ENCODE results near the gene LRRFIP2. TPM values are rescaled to one million over a fixed set of nuclear protein-coding genes. Genes with fewer than 3 reads are reported as not detected.
"Not testable (repeated sequence)": the region's sequence is repeated elsewhere in the genome, so short reads cannot be mapped to it uniquely, and the experiment has no call there.

LRRFIP2 gene
- polyA plus RNA-seq, 3 donors, result 39.6 to 42.9 (median 40.5) TPM

- DNase-seq (ENCODE audit: low read depth in 3 of 3, low spot score in 2 of 3), result no peak
Observed at GRCh38 chr3:37145611-37146010, 28.8 kb downstream of the LRRFIP2 start.

DNA sequence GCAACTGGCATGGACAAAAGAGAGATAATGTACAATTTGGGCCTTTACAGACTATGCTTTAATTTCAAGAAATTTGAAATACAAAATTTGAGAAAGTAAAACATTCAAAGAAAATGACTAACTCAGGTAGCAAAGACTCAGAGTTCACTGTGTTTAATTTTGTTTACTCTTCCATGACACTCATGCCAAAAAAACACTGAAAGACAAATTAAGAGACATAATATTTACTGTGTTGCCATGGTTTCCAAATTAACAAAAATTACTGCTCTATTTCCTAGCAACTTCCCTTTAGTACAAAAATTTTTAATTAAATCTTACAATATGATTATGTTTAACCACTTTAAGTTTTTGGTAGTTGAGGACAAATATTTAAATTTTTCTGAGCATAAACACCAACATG lies 29.6 kb downstream of the LRRFIP2 start:
- no peak for DNase-seq (ENCODE audit: low read depth in 3 of 3, low spot score in 2 of 3)

DNA sequence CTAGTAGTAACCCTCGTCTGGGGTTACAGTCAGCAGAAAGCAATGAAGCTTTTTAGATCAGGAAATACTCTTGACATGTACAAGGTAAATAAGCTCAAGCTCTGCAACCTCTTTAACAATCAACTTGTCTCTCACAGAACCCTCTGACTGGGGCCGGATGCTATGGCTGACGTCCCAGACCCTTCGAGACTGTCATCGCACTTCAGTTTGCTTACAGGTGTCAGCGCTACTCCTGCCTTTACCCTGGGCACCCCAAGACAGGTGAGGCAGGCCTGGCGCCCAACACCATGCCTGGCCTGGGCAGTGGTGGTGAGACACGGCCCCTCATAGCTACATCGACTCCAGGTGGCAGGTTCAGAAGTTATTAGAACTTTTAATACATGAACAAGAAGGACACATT lies 30.6 kb downstream of the LRRFIP2 start:
- DNase-seq (ENCODE audit: low read depth in 3 of 3, low spot score in 2 of 3), result no peak

DNA sequence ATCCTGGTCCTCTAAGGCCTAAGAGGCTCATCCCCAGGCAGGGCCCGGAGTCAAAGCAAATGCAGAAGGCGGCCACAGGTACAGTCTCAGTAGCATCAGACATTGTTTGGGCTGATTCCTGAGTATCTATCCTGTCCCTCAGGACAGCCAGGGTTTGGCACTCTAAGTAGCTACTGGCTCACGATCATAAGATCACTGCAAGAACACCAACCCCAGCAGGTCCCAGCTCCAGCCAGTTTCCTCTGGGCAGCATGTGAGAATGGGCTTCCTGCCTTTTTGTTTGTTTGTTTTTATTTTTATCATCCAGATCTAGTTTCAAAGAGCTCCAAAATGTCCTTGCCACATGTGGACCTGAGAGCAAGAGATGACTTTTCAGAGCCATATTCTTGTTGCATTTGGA lies 32.7 kb downstream of the LRRFIP2 start:
- DNase-seq (ENCODE audit: low read depth in 3 of 3, low spot score in 2 of 3), result no peak

DNA sequence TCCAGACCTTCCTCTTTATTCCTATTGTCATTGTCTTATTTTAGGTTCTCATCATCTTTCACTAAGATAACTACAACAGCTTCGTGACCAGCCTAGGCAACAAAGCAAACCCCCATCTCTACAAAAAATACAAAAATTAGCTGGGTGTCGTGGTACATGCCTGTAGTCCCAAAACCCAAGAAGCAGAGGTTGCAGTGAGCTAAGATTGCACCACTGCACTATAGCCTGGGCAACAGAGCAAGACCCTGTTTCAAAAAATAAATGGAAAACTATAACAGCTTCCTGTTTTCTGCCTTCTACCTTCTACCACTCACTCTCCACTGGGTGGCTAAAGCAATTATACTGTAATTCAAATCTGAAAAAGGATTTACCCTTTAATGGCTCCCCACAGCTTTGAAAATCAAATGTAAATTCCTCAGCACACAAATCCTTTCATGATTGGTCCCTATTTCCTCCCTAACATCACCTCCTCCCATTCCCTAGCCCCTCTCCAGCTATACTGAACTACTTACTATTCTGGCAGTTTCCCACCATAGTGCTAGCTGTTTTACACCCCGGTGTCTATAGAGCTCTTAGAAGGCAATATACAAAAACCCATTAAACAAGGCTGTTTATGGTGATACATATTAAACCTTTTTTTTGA lies 33.4 kb downstream of the LRRFIP2 start:
- no peak for DNase-seq (ENCODE audit: low read depth in 3 of 3, low spot score in 2 of 3)

DNA sequence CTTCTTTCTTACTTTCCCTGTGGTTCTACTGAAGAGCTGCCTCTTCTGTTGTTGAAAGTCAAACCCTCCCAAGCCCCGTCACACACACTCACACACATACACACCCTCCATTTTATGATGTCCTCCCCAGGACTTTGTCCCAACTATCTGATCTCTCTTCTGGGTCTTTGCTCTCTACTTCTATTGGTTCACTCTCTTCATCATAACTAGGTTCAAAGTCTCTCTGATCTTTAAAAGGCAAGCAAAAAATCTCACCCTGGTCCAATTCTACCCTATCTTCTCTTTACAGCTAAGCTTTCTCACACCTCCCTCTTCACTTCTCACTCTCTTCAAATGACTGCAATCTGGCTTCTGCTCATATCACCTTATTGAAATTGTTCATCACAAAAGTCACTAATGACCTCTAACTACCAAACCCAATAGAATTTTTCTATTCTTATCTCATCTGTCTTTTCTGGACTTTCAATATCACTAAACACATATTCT lies 34.8 kb downstream of the LRRFIP2 start:
- no peak for DNase-seq (ENCODE audit: low read depth in 3 of 3, low spot score in 2 of 3)

DNA sequence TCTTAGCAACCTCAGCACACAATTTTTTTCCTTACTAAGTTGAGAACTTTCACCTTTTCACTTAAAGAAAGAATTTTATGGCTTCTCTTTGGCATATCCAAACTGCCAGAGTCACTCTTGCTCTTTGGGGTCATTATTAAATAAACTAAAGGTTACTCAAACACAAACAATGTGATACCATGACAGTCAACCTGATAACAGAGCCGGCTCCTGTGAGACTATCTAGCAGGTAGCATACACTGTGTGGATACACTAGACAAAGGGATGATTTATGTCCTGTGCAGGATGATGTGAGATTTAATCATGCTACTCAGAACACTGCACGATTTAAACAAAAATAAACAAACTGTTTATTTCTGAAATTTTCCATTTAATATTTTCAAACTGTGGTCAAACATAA lies 35.6 kb downstream of the LRRFIP2 start:
- no peak for DNase-seq (ENCODE audit: low read depth in 3 of 3, low spot score in 2 of 3)

DNA sequence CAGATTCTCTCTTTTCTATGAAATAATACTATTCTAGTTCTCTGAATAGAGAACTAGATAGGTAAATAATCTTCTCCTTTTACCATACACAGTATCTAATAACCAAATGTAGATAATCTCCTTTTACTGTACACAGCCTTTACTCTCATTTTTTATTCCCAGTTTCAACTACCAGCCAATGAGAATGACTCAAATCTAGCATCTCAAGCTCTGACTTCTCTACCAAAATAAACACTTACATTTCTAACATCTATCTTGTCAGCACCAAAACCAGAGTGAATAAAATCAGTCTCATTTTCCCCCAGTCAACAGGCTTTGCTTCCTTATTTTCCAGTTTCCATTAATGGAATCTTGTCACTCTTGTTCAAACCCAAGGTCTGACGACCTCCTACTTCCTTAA lies 36.9 kb downstream of the LRRFIP2 start:
- DNase-seq (ENCODE audit: low read depth in 3 of 3, low spot score in 2 of 3), result no peak

DNA sequence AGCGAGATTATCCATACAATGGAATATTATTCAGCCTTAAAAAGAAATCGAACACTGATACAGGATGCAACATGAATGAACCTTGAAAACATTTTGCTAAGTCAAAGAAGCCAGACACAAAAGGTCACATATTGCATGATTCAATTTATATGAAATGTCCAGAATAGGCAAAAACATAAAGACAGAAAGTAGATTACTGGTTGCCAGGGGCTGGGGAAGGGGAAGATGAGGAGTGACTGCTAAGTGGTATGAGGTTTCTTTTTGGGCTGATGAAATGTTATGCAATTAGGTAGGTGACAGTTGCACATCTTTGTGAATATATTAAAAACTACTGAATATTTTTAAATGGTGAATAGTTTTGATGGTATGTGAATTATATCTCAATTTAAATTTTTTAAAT lies 38.3 kb downstream of the LRRFIP2 start:
- DNase-seq (ENCODE audit: low read depth in 3 of 3, low spot score in 2 of 3), result no peak

DNA sequence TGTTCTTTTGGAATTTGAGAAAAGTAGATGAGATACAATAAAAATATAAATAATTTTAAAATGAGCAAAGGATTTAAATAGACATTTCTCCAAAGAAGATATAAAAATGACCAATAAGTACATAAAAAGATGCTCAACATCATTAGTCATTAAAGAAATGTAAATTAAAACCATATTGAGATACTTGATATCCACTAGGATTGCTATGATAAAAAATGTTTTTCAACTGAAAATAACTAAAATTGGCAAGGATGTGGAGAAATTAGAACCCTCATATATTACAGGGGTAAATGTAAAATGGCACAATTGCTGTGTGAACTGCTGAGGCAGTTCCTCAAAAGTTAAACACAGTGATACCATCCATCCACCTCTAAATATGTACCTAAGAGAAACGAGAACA lies 38.8 kb downstream of the LRRFIP2 start:
- no peak for DNase-seq (ENCODE audit: low read depth in 3 of 3, low spot score in 2 of 3)

DNA sequence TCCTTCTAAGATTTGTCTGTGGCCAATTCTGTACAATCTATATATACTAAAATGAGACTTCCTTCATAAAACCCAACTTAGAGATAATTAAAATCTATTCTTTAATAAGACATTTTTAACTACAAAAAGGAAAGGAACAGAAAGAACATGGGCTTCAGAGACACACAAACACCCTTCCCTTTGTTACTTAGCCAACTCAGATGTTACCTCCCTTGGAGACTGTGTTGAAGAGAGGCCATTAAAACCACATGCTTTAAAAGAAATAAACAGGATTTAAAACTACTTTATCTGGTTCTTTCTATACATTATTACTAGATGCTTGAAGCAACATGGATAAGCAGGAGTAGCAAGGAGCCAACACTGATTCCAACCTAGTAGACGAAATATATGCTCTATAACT lies 42.0 kb downstream of the LRRFIP2 start:
- no peak for DNase-seq (ENCODE audit: low read depth in 3 of 3, low spot score in 2 of 3)

- no peak for DNase-seq (ENCODE audit: low read depth in 3 of 3, low spot score in 2 of 3)
Observed at GRCh38 chr3:37131860-37132144, 42.6 kb downstream of the LRRFIP2 start.

- DNase-seq (ENCODE audit: low read depth in 3 of 3, low spot score in 2 of 3), result no peak
Observed at GRCh38 chr3:37130984-37131859, 43.2 kb downstream of the LRRFIP2 start.

DNA sequence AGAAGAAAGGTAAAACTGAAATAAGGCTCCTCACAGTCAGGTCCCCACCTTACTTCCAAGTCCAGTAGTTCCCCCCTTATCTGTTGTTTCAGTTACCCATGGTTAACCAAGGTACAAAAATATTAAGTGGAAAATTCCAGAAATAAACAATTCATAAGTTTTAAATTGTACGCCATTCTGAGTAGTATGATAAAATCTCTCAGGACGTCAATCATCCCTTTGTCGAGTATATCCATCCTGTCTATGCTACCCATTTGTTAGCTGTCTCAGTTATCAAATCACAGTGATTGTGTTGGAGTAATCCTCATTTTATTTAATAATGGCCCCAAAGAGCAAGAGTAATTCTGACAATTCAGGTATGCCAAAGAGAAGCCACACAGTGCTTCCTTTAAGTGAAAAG lies 43.9 kb downstream of the LRRFIP2 start:
- DNase-seq (ENCODE audit: low read depth in 3 of 3, low spot score in 2 of 3), result no peak

DNA sequence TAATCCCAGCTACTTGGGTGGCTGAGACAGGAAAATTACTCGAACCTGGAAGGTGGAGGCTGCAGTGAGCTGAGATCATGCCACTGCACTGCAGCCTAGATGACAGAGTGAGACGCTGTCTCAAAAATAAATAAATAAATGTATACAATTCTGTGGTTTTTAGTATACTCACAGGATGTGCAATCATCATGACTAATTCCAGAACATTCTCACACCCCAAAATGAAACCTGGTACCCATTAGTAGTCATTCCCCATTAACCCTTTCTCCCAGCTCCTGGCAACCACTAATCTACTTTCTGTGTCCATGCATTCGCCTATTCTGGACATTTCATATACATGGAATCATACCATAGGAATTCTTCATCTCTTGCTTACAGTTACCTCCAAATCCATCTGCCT lies 44.5 kb downstream of the LRRFIP2 start:
- DNase-seq (ENCODE audit: low read depth in 3 of 3, low spot score in 2 of 3), result no peak

DNA sequence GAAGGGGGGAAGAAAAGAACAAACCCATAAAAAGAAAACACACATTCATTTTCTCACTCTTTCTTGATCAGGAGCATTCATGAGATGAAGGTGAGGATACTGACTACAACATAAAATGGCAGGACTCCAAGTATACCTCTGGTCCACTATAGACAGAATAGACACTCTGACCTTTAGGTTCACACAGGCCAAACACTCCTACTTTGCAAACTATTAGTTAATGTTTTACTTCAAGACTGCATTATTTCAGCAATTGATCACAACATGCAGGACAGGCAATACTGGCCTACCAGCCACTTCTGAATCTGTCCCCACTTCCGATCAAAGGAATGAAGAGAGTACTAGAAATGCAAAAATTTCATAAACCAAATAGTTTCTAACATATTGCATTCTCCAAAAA lies 47.0 kb downstream of the LRRFIP2 start:
- no peak for DNase-seq (ENCODE audit: low read depth in 3 of 3, low spot score in 2 of 3)

DNA sequence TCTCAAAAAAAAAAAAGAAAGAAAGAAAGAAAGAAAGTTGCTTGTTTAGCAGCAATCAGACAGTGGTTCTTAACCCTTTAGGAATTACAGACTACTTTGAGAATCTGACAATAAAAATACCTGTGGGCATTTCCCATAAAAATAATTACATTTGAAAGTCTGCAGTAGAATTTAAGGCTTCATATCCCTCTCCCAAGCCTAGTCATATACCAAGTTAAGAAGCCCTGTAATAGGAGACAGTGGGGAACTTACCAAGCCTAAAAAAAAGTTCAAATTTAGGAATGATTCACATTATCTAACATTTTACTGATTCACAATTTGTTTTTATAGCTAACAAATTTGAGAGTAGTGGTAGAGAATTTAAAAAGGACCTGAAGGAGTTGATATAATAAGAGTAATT lies 47.5 kb downstream of the LRRFIP2 start:
- no peak for DNase-seq (ENCODE audit: low read depth in 3 of 3, low spot score in 2 of 3)

DNA sequence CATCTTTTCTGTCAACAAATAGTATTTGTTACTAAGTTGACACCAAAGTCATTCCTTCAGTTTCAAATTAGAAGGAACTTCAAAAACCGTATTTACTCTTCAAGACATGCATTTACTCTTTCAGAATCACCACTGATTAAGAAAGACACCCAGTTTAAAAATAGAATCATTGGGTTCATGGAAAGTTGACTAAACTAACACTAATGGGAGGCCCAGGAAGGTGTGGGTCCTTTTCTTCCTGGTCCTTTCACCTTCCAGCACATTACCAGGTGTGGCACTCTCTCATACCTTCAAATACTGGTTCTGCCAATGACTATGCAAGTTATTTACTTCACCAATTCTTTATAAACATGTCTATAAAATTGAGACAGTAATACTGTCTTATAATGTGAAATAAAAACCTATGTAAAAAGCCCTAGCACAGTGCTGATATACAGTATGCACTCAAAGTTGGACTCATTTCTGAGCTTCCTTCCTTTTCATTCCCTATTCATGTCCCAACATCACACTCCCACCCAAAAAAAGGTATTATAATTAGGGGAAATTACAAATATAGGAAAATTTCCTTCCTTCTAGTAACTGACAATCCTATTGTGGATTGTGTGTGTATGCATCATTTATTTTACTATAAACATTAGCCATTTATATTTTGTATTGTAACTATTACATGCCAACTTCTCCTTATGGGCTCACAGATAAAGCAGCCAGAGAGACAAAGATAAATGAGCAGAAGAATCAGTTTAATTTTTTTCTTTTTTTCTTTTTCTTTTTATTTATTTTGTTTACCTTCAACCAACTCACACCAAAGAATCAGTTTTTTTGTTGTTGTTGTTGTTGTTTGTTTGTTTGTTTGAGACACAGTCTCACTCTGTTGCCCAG lies 48.9 kb downstream of the LRRFIP2 start:
- DNase-seq (ENCODE audit: low read depth in 3 of 3, low spot score in 2 of 3), result no peak

GRCh38 chr3:37124435-37124834 lies 49.9 kb downstream of the LRRFIP2 start:
- DNase-seq (ENCODE audit: low read depth in 3 of 3, low spot score in 2 of 3), result no peak

GRCh38 chr3:37123292-37123691 lies 51.1 kb downstream of the LRRFIP2 start:
- DNase-seq (ENCODE audit: low read depth in 3 of 3, low spot score in 2 of 3), result no peak

GRCh38 chr3:37122069-37122468 lies 52.3 kb downstream of the LRRFIP2 start:
- DNase-seq (ENCODE audit: low read depth in 3 of 3, low spot score in 2 of 3), result not testable (repeated sequence)
